Measurements from ENCODE around the gene RAB40C. TPM values are rescaled to one million over a fixed set of nuclear protein-coding genes. Genes with fewer than 3 reads are reported as not detected.
"Not testable (repeated sequence)": the region's sequence is repeated elsewhere in the genome, so short reads cannot be mapped to it uniquely, and the experiment has no call there.

Gene RAB40C
- total RNA-seq, 2 donors from 2014 or later = 16.7 to 18.7 TPM

DNA sequence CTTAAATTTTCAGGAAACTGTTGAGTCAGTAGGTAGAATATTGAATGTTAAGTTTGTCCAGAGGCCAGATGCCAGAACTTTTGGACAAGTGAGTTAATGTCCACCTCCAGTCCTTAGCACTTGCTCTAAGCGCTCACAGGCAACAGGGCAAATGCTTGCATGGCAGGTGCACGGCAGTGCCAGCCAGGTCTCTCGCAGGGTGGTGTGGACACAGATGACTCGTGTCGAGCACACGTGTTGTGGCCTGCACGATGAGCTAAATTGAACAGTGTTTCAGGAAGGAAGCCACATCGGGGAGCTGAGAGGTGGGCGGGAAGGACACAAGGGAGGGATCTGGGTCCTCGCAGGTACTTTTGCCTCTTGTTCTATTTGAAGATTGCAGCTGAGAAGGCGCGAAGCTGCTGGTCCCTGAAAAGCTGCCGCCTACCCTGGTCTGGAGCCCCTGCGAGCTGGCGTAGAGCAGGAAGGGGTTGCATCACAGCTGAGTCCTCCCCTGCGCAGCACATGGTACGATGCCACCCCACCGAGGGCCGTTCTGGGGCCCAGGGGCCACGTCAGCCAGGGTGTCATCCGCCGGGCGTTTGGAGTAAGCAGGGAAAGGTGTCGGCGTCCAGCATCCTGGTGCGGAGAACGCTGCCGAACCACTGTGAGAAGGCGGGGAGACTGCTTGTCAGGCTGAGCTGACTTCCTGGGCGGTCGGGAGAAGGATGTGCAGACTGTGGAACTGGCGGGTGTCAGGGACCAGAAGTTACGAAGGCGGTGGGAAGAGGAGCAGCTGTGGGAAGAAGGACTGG lies 6.3 kb downstream of the RAB40C start:
- ATAC-seq (no peak), DNase-seq (ENCODE audit: low spot score) (no peak)
- Mint-ChIP-seq H3K27me3 (no peaks in the 10 kb centered on the region), H3K27ac (no peak overlapping the region), H3K36me3 (no peaks in the 10 kb centered on the region), H3K9me3 (no peaks in the 10 kb centered on the region), H3K4me1 (ENCODE audit: low read depth in 2 of 2) (peaks cover 25 to 31% of the 10 kb centered on the region in 2 donors), H3K4me3 (no peak overlapping the region)

DNA sequence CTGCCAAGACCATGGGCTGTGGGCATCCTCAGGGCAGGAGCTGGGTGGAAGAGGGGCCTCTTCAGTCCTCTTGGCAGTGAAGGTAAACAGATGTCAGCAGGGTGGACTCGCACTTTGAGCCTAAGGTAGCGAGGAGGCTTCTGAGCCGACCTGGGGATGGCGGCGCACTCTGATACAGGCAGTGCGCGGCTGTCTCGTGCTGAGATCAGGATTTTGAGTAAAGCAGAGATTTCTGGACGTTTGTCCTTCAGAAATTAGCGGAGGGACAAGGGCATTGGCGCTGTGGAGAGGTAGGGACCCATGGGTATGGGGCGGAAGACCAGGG lies 6.8 kb downstream of the RAB40C start:
- no peak for DNase-seq (ENCODE audit: low spot score)
- Mint-ChIP-seq H3K4me3 (no peak overlapping the region), H3K27me3 (no peaks in the 10 kb centered on the region), H3K36me3 (no peaks in the 10 kb centered on the region), H3K4me1 (ENCODE audit: low read depth in 2 of 2) (peaks cover 22 to 29% of the 10 kb centered on the region in 2 donors), H3K27ac (no peak overlapping the region), H3K9me3 (no peaks in the 10 kb centered on the region)
- ATAC-seq = no peak

DNA sequence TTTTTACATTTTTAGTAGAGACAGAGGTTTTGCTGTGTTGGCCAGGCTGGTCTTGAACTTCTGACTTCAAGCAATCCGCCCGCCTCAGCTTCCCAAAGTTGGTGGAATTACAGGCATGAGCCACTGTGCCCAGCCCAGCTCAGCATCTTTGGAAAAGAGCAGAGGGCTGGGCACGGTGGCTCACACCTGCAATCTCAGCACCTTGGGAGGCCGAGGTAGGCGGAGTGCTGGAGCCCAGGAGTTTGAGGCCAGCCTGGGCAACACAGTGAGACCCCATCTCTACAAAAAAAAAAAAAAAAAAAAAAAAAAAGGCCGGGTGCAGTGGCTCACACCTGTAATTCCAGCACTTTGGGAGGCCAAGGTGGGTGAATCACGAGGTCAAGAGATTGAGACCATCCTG lies 7.8 kb downstream of the RAB40C start:
- H3K36me3 Mint-ChIP-seq, H3K27me3 Mint-ChIP-seq: not testable (repeated sequence)

DNA sequence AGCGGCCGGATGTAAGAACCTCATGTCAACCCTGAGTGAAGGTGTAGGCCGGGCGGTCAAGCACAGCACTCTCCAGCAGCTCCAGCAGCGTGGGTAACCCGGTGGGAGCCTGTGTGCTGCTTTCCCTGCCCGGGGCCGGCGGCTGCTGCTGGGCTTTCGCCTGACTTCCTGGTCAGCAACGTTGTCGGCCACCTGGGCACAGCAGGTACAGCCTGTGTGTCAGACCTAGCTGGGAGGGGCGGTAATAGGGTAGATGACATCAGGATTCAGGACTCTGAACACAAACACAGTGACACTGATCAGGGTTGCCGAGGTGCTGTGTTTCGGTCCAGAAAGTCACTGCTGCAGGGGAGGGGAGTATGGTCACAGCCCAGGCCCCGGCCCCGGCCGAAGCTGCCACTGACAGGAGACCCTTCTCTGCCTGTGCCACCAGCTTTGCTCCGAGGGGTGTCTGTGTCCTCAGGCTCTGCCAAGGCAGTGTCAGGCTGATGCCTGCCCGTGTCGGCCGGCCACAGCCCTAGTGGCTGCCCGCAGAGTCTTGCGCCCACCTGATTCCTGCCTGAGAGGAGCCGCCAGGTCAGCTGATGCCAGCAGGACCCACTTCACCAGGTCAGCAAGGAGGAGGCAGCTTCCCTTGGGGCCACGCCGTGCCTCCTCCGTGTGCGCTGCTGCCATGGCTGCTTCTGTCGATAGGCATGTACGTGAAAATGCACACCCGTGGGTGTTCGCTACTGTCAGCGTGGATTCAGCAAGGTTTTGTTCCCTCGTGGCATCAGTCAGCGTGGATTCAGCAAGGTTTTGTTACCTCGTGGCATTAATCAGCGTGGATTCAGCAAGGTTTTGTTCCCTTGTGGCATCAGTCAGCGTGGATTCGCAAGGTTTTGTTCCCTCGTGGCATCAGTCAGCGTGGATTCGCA lies 9.2 kb downstream of the RAB40C start:
- H3K27me3 Mint-ChIP-seq = no peaks in the 10 kb centered on the region
- H3K4me3 Mint-ChIP-seq = no peak overlapping the region
- peaks cover 16 to 24% of the 10 kb centered on the region in 2 donors for H3K4me1 Mint-ChIP-seq (ENCODE audit: low read depth in 2 of 2)
- H3K9me3 Mint-ChIP-seq = no peaks in the 10 kb centered on the region
- no peak for ATAC-seq
- no peak overlapping the region for H3K27ac Mint-ChIP-seq
- DNase-seq (ENCODE audit: low spot score) = no peak
- H3K36me3 Mint-ChIP-seq = no peaks in the 10 kb centered on the region

More for the DNA sequence above, 7.8 kb downstream of the RAB40C start:
- H3K9me3 Mint-ChIP-seq; DNase-seq (ENCODE audit: low spot score); ATAC-seq; H3K27ac Mint-ChIP-seq; H3K4me3 Mint-ChIP-seq: not testable (repeated sequence)
- peaks cover 19 to 26% of the 10 kb centered on the region in 2 donors for H3K4me1 Mint-ChIP-seq (ENCODE audit: low read depth in 2 of 2)

DNA sequence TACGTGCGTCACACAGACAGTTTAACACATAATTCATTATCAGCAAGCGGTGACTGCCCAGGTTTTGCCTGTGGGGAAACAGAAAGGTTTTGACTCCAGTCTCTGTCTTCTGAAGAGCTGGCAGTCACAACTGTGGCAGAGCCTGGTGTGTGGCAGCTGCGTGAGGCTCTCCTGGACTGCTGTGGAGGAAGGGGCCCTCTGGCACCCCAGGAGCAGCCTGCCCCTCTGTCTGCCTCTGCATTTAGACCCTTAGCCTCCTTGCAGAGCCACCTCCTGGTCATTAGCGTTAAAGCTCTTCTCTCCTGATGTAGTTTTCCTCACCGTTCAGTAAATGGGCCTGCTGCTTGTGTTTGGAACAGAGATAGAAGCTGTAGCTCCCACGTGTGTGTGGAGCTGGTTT lies 10.9 kb downstream of the RAB40C start:
- Mint-ChIP-seq H3K4me3 (no peak overlapping the region), H3K36me3 (no peaks in the 10 kb centered on the region), H3K4me1 (ENCODE audit: low read depth in 2 of 2) (peaks cover 9 to 19% of the 10 kb centered on the region in 2 donors), H3K9me3 (no peaks in the 10 kb centered on the region), H3K27ac (no peak overlapping the region), H3K27me3 (no peaks in the 10 kb centered on the region)
- DNase-seq (ENCODE audit: low spot score) (no peak), ATAC-seq (no peak)

DNA sequence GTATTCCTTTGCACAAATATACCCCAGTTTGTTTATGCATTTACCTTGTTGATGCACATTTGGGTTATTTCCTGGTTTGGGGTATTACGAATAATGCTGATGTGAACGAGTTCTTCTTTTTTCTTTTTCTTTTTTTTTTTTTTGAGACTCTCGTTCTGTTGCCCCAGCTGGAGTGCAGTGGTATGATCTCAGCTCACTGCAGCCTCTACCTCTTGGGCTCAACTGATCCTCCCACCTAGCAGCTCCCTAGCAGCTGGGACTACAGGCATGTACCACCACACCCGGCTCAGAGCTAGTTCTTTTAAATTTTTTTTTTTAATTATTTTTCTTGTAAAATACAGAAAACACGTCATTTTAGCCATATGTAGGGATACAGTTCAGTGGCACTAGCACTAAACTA lies 14.1 kb downstream of the RAB40C start:
- H3K27me3 Mint-ChIP-seq = no peaks in the 10 kb centered on the region
- H3K27ac Mint-ChIP-seq = no peak overlapping the region
- no peaks in the 10 kb centered on the region for H3K36me3 Mint-ChIP-seq
- H3K9me3 Mint-ChIP-seq = no peaks in the 10 kb centered on the region
- ATAC-seq (no peak), DNase-seq (ENCODE audit: low spot score) (no peak)
- no peak overlapping the region for H3K4me3 Mint-ChIP-seq
- H3K4me1 Mint-ChIP-seq (ENCODE audit: low read depth in 2 of 2) = peaks cover 9 to 12% of the 10 kb centered on the region in 2 donors

DNA sequence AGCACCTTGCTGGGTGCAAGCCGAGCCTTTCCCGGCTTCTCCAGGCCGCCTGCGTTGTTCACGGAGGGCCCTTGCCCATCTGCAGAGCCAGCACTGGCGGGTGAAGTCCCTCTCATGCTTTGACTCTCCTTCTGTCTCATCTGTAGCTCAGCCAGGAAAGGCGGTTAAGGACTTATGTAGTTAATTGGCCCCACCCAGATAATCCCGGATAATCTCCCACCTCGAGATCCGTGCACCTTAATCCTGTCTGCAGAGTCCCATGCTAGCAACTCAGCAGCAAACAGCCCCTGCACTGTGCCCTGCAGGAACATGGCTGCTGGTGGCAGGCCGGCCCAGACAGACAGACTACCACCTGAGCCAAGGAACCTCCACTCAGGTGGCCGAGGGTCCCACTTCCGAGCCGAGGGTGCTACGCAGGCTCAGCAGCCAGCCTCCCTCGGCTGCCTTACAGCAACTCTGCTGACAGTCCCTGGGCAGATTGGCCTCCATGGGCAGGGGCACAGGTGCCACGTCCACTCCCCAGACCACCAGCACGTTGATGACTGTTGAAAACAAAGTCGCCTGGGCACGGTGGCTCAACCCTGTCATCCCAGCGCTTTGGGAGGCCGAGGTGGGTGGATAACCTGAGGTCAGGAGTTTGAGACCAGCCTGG lies 16.9 kb downstream of the RAB40C start:
- Mint-ChIP-seq H3K4me3 (no peak overlapping the region), H3K27me3 (no peaks in the 10 kb centered on the region), H3K4me1 (ENCODE audit: low read depth in 2 of 2) (peaks cover 13 to 17% of the 10 kb centered on the region in 2 donors), H3K9me3 (no peaks in the 10 kb centered on the region), H3K27ac (no peak overlapping the region), H3K36me3 (no peaks in the 10 kb centered on the region)
- no peak for ATAC-seq
- DNase-seq (ENCODE audit: low spot score) = no peak

DNA sequence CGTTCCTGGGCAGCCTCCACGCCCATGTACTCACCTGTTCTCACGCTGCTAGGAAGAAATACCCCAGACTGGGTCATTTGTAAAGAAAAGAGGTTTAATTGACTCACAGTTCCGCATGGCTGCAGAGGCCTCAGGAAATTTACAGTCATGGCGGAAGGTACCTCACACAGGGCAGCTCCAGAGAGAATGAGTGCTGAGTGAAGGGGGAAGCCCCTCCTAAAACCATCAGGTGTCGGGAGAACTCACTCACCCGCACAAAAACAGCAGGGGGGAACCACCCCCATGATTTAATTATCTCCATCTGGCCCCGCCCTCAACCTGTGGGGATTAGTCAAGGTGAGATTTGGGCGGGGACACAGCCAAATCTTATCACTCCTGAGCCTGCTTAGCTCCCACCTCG lies 18.2 kb downstream of the RAB40C start:
- no peak overlapping the region for H3K4me3 Mint-ChIP-seq
- H3K27me3 Mint-ChIP-seq = no peaks in the 10 kb centered on the region
- no peak for DNase-seq (ENCODE audit: low spot score)
- no peaks in the 10 kb centered on the region for H3K9me3 Mint-ChIP-seq
- no peaks in the 10 kb centered on the region for H3K36me3 Mint-ChIP-seq
- no peak for ATAC-seq
- H3K27ac Mint-ChIP-seq = peak overlapping the region in 1 of 2 donors; percentile 69
- H3K4me1 Mint-ChIP-seq (ENCODE audit: low read depth in 2 of 2) = peaks cover 8 to 12% of the 10 kb centered on the region in 2 donors

DNA sequence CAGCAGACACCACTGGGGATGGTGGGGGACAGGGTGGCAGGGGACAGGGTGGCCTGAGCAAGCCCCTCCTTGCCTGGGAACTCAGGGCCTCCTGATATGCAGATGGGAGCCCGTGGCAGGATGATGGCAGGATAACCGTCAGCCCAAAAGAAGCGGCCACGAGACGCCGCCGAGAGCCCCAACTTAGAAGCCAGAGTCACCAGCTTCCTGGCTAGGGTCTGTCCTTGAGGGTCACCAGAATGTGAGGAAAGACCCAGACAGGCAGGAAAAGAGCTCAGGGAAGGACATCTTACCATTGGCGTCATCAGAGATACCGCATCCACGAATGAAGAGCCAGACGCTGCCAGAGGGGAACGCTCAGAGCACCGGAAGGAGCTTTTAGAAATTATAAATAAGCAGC lies 19.4 kb downstream of the RAB40C start:
- peaks cover 4 to 9% of the 10 kb centered on the region in 2 donors for H3K4me1 Mint-ChIP-seq (ENCODE audit: low read depth in 2 of 2)
- no peak overlapping the region for H3K4me3 Mint-ChIP-seq
- peak overlapping the region in 1 of 2 donors; percentile 60 for H3K27ac Mint-ChIP-seq

DNA sequence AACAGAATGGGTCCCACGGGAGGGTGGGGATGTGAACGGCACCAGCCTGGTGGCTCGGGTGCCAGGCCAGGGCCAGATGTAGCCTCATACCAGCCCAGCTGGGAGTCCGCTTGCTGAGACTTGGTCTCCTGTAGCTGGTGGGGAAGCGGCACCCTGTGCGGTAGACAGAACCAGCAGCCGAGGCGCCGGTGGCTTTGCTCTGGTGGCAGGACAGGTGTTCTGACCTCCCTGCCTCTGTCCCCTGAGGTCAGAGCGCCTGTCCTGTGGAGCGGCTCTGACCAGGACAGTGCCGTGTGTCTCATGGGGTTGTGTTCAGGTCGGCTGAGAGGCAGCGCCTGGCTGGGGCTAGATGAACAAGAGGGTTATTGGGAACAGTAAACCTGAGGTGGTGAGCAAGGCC lies 20.1 kb downstream of the RAB40C start:
- no peak overlapping the region for H3K4me3 Mint-ChIP-seq
- peaks cover 4 to 14% of the 10 kb centered on the region in 2 donors for H3K4me1 Mint-ChIP-seq (ENCODE audit: low read depth in 2 of 2)
- no peaks in the 10 kb centered on the region for H3K27me3 Mint-ChIP-seq
- H3K36me3 Mint-ChIP-seq = no peaks in the 10 kb centered on the region
- H3K27ac Mint-ChIP-seq = no peak overlapping the region
- DNase-seq (ENCODE audit: low spot score) = no peak
- no peaks in the 10 kb centered on the region for H3K9me3 Mint-ChIP-seq
- no peak for ATAC-seq

More for the DNA sequence above, 19.4 kb downstream of the RAB40C start:
- no peaks in the 10 kb centered on the region for H3K36me3 Mint-ChIP-seq
- H3K27me3 Mint-ChIP-seq = no peaks in the 10 kb centered on the region
- H3K9me3 Mint-ChIP-seq = no peaks in the 10 kb centered on the region
- no peak for DNase-seq (ENCODE audit: low spot score)
- ATAC-seq = no peak

DNA sequence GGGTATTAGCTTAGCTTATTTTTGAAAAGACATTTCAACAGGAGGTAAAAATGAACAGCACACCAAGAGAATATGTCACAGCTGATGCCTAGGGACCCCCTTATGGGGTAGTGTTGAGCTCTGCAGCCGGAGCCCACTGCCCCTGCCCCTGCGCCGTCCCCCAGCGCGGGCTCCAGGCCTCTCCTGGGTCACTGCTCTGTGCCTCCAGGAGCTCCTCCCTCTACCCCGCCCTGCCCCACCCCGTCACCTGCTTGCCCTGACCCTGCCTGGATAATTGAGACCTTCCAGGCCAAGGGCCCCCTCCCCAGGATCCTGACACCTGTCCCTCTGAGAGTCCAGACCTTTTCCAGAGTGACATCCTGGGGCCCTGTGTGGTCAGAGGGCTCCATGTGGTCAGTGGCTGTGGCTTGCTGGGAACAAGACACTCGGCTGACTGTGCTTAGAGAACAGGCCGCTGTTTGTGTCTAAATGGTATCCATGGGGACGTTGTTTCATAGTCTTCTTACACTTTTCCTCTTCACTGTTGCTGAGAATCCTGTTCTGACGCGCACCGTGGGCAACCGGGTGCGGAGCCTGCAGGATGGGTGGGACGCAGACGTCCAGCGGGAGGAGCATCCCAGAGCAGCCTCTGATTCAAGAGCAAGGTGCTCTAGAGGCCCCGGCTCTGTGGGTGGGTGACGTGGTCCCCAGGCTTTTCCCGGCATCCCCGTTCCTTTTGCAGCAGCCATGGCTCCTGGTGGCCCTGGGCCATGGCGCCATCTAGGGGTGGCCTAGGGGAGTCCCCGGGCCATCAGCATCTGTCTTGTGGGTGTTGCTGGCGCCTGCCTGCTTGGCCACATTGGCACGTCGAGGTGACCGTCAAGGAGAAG lies 20.9 kb downstream of the RAB40C start:
- ATAC-seq (peak; percentile 75 to 76), DNase-seq (ENCODE audit: low spot score) (no peak)
- Mint-ChIP-seq H3K36me3 (no peaks in the 10 kb centered on the region), H3K4me1 (ENCODE audit: low read depth in 2 of 2) (peaks cover 4 to 10% of the 10 kb centered on the region in 2 donors), H3K9me3 (no peaks in the 10 kb centered on the region), H3K4me3 (no peak overlapping the region), H3K27me3 (no peaks in the 10 kb centered on the region), H3K27ac (no peak overlapping the region)

DNA sequence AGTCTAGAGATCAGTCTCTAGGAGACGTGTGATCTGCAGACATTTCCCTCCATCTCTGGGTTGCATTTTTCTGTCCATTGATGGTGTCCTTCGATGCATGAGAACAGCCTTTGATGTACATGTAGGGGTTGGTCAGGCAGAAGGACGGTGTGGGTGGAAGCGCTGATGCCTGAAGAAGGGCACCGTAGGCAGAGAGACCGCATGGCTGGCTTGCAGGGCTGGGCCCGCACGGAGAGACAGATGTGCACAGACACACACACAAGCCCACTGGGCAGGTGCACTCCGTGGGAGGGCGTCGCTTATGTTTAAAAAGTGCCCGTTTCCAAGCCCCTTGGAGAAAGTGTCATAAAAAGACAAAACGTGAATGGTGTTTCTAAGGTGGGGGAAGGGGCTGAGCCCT lies 25.3 kb downstream of the RAB40C start:
- Mint-ChIP-seq H3K4me3 (no peak overlapping the region), H3K27ac (no peak overlapping the region), H3K27me3 (no peaks in the 10 kb centered on the region), H3K4me1 (ENCODE audit: low read depth in 2 of 2) (peaks cover 4 to 13% of the 10 kb centered on the region in 2 donors), H3K36me3 (no peaks in the 10 kb centered on the region), H3K9me3 (no peaks in the 10 kb centered on the region)
- ATAC-seq (no peak), DNase-seq (ENCODE audit: low spot score) (no peak)
